K562 (cell line): ENCODE data around the gene NFIC. TPM values are rescaled to one million over a fixed set of nuclear protein-coding genes. Genes with fewer than 3 reads are reported as not detected.

Experiments
- ARID1B ChIP-seq: fragments of 450-650 bp; IDR thresholded peaks from 2 replicates; pipeline ENCODE4 v1.6.1; 2016; ENCODE audit warnings: antibody characterized with exemption, mild to moderate bottlenecking, inconsistent platforms
- ATF3 ChIP-seq, 2 experiments: fragments of 450-650 bp in 1 of 2; sonication (generic) in 1 of 2; formaldehyde crosslinking in 1 of 2; IDR thresholded peaks in 1 of 2; conservative IDR thresholded peaks in 1 of 2; 2 replicates each; pipeline versions ENCODE4 v1.6.1 to v1.8.1; 2016 to 2023; ENCODE audit warnings: mild to moderate bottlenecking in 2 of 2, moderate library complexity in 2 of 2, inconsistent platforms in 1 of 2, missing genetic modification reagents in 1 of 2
- CHD4 ChIP-seq: fragments of 200-600 bp; sonication (generic); IDR thresholded peaks from 3 replicates; pipeline ENCODE4 v1.6.1; 2012; ENCODE audit warnings: low read depth, mild to moderate bottlenecking, mixed read lengths, low read length, inconsistent platforms; ENCODE audit not compliant: insufficient read depth, insufficient replicate concordance, poor library complexity, severe bottlenecking
- ESRRA ChIP-seq: fragments of 450-650 bp; IDR thresholded peaks from 2 replicates; pipeline ENCODE4 v1.6.1; 2014; ENCODE audit warnings: low read depth, mild to moderate bottlenecking, moderate library complexity, borderline replicate concordance
- FOXO4 ChIP-seq: fragments of 450-650 bp; formaldehyde crosslinking; IDR thresholded peaks from 2 replicates; pipeline ENCODE4 v1.4.0; 2020; ENCODE audit warnings: mild to moderate bottlenecking, moderate library complexity
- GATAD2A ChIP-seq: fragments of 450-650 bp; IDR thresholded peaks from 2 replicates; pipeline ENCODE4 v1.6.1; 2017
- GATAD2B ChIP-seq: fragments of 450-650 bp; IDR thresholded peaks from 2 replicates; pipeline ENCODE4 v1.6.1; 2017; ENCODE audit warnings: mild to moderate bottlenecking, borderline replicate concordance
- HDAC1 ChIP-seq, 2 experiments: fragments of 450-650 bp; IDR thresholded peaks; 2 replicates each; pipeline ENCODE4 v1.6.1; 2016 to 2017; ENCODE audit warnings: inconsistent platforms in 1 of 2, mild to moderate bottlenecking in 1 of 2, moderate library complexity in 1 of 2
- KDM4B ChIP-seq, 2 experiments: fragments of 450-650 bp in 1 of 2; sonication (generic) in 1 of 2; IDR thresholded peaks; 2 replicates each; pipeline ENCODE4 v1.6.1; 2016 to 2017; ENCODE audit warnings: borderline replicate concordance in 2 of 2, antibody characterized with exemption in 1 of 2, low read depth in 1 of 2, mild to moderate bottlenecking in 1 of 2
- LEF1 ChIP-seq: fragments of 450-650 bp; IDR thresholded peaks from 2 replicates; pipeline ENCODE4 v1.6.1; 2016; ENCODE audit warnings: mild to moderate bottlenecking
- NR2C1 ChIP-seq, 2 experiments: fragments of 450-650 bp; IDR thresholded peaks; 2 replicates each; pipeline ENCODE4 v1.6.1; 2017; ENCODE audit warnings: mild to moderate bottlenecking in 2 of 2, antibody characterized with exemption in 1 of 2, inconsistent platforms in 1 of 2, missing compliant biosample characterization in 1 of 2, missing genetic modification characterization in 1 of 2
- PCBP1 ChIP-seq: fragments of 200-400 bp; formaldehyde crosslinking; IDR thresholded peaks from 2 replicates; pipeline ENCODE4 v1.6.1; 2018; ENCODE audit warnings: mild to moderate bottlenecking, low read depth, low read length; ENCODE audit not compliant: poor library complexity, severe bottlenecking
- RBBP5 ChIP-seq: fragments of 200-600 bp; sonication (generic); IDR thresholded peaks from 2 replicates; pipeline ENCODE4 v1.6.1; 2012; ENCODE audit warnings: borderline replicate concordance, mild to moderate bottlenecking, low read length, control low read depth, inconsistent platforms; ENCODE audit not compliant: insufficient read depth, poor library complexity, severe bottlenecking
- RBM14 ChIP-seq: fragments of 200-400 bp; formaldehyde crosslinking; IDR thresholded peaks from 2 replicates; pipeline ENCODE4 v1.6.1; 2018; ENCODE audit warnings: low read depth, mild to moderate bottlenecking, low read length, moderate library complexity, borderline replicate concordance; ENCODE audit not compliant: insufficient read depth
- RBM17 ChIP-seq: fragments of 200-400 bp; formaldehyde crosslinking; IDR thresholded peaks from 2 replicates; pipeline ENCODE4 v1.6.1; 2017; ENCODE audit warnings: low read depth, mild to moderate bottlenecking, low read length, borderline replicate concordance
- SFPQ ChIP-seq: fragments of 200-400 bp; formaldehyde crosslinking; IDR thresholded peaks from 2 replicates; pipeline ENCODE4 v1.6.1; 2017; ENCODE audit warnings: mild to moderate bottlenecking, low read depth, low read length, moderate library complexity
- TGIF2 ChIP-seq: sonication (generic); formaldehyde crosslinking; IDR thresholded peaks from 2 replicates; pipeline ENCODE4 v1.8.1; 2022; ENCODE audit warnings: mild to moderate bottlenecking, missing genetic modification reagents, moderate library complexity
- YBX1 ChIP-seq: fragments of 450-650 bp; IDR thresholded peaks from 2 replicates; pipeline ENCODE4 v1.7.1; 2016; ENCODE audit warnings: mild to moderate bottlenecking
- ZBTB5 ChIP-seq: fragments of 450-650 bp; IDR thresholded peaks from 2 replicates; pipeline ENCODE4 v1.6.1; 2017; ENCODE audit warnings: antibody characterized with exemption
- ZNF274 ChIP-seq: IDR thresholded peaks from 2 replicates; pipeline ENCODE4 v1.6.1; 2011; ENCODE audit warnings: low read depth, mild to moderate bottlenecking, low read length, moderate library complexity, borderline replicate concordance
- polyA plus RNA-seq, 8 experiments: library from polyadenylated mRNA; depleted of rRNA in 4 of 8; stranded (reverse) in 5 of 8; unstranded in 3 of 8; fragments of >200 nt; fragmentation: Nextera tagmentation in 2 of 8; fragmentation: Illumina TruSeq in 1 of 8; extraction: Ambion mirVana in 2 of 8; extraction: Trizol in 1 of 8; gene quantifications; 2 replicates each; pipeline versions ENCODE4 v1.2.1 to v1.2.3, GENCODE V29; 2011 to 2014; ENCODE audit warnings: inconsistent platforms in 1 of 8, missing spikeins in 1 of 8
- total RNA-seq, 7 experiments: library from RNA; depleted of rRNA in 6 of 7; stranded (reverse); fragments of >200 nt in 6 of 7; fragmentation: Illumina TruSeq in 2 of 7; extraction: Trizol in 2 of 7; gene quantifications; 2 replicates each; pipeline versions ENCODE4 v1.2.1 to v1.2.3, GENCODE V29; 2011 to 2021; ENCODE audit warnings: low replicate concordance in 1 of 7

Gene NFIC
- total and polyA plus RNA-seq, 9 of the 15 experiments (the other 6 are each of a cell fraction or from before 2014, with no cell fraction given): 0.71 to 62.1 (median 6.9) TPM

GRCh38 chr19:3477506-3477905, 111.1 kb downstream of the NFIC start (continued):
- TF ChIP-seq ZBTB5 (no peak), SFPQ (no peak), YBX1 (no peak), RBM17 (no peak), TGIF2 (no peak), KDM4B (IDR thresholded peaks at IDR 0.05; ENCODE audit: borderline replicate concordance in 2 of 2, low read depth in 1 of 2) (no peak), ESRRA (no peak), NR2C1 (IDR thresholded peaks at IDR 0.05) (no peak), NR2C1 (tag; IDR thresholded peaks at IDR 0.05) (no peak), RBM14 (no peak), ARID1B (no peak), GATAD2A (peak; percentile 75; the same call in 1 of the 2 replicates), FOXO4 (CRISPR knock-in tag) (no peak), RBBP5 (no peak), GATAD2B (no peak), ZNF274 (no peak), ATF3 (IDR thresholded peaks at IDR 0.05) (no peak), ATF3 (CRISPR knock-in tag; conservative IDR thresholded peaks at IDR 0.05) (no peak), LEF1 (no peak), CHD4 (no peak), PCBP1 (no peak), HDAC1 (IDR thresholded peaks at IDR 0.05) (peak in 1 of 2 experiments; percentile 70; a peak in 1 of 4 replicates)
